ENCODE data around the gene NEMP1. TPM values are rescaled to one million over a fixed set of nuclear protein-coding genes. Genes with fewer than 3 reads are reported as not detected.

NEMP1 gene
- total RNA-seq, 1 donor from 2014 or later, result 19.7 TPM

DNA sequence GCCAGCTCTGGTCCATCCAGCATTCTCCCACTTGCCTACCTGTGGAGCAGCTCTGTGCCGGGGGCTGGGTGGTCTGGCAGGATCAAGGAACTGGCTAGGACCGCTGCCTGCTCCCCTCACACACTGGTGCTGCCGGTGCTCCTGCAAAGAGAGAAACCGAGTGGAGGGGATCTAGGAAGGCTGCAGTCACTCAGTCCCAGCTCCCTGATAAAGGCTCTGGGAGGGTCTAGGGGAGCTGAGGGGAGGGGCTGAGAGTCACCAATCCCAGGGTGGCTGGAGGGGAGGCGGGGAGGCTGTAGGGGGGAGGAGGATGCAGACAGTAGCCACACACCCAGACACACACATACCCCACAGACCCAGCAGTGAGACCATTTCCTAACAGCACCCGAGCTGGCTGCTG, 62.2 kb downstream of the NEMP1 start, which contains the start of gene TAC3:
TSS of gene TAC3 (minus strand) at position 182 of the 400 bp plus-strand sequence. CDS start 732 bp downstream, outside the sequence.
- no peaks in the 10 kb centered on the region for H3K36me3 Mint-ChIP-seq
- peaks cover 26% of the 10 kb centered on the region for H3K27me3 Mint-ChIP-seq (ENCODE audit: low read depth)
- TF ChIP-seq, protein P1, sequence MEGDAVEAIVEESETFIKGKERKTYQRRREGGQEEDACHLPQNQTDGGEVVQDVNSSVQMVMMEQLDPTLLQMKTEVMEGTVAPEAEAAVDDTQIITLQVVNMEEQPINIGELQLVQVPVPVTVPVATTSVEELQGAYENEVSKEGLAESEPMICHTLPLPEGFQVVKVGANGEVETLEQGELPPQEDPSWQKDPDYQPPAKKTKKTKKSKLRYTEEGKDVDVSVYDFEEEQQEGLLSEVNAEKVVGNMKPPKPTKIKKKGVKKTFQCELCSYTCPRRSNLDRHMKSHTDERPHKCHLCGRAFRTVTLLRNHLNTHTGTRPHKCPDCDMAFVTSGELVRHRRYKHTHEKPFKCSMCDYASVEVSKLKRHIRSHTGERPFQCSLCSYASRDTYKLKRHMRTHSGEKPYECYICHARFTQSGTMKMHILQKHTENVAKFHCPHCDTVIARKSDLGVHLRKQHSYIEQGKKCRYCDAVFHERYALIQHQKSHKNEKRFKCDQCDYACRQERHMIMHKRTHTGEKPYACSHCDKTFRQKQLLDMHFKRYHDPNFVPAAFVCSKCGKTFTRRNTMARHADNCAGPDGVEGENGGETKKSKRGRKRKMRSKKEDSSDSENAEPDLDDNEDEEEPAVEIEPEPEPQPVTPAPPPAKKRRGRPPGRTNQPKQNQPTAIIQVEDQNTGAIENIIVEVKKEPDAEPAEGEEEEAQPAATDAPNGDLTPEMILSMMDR (IDR thresholded peaks at IDR 0.05; ENCODE audit: unreplicated experiment), result no peak
- no peak within 1 kb of the TSS for H3K27ac Mint-ChIP-seq
- no peak for DNase-seq (ENCODE audit: low spot score in 2 of 2, unreplicated experiment in 2 of 2)
- H3K4me3 Mint-ChIP-seq, result no peak within 1 kb of the TSS
- H3K9me3 Mint-ChIP-seq, result no peaks in the 10 kb centered on the region
- H3K4me1 Mint-ChIP-seq, result no peaks in the 10 kb centered on the region

DNA sequence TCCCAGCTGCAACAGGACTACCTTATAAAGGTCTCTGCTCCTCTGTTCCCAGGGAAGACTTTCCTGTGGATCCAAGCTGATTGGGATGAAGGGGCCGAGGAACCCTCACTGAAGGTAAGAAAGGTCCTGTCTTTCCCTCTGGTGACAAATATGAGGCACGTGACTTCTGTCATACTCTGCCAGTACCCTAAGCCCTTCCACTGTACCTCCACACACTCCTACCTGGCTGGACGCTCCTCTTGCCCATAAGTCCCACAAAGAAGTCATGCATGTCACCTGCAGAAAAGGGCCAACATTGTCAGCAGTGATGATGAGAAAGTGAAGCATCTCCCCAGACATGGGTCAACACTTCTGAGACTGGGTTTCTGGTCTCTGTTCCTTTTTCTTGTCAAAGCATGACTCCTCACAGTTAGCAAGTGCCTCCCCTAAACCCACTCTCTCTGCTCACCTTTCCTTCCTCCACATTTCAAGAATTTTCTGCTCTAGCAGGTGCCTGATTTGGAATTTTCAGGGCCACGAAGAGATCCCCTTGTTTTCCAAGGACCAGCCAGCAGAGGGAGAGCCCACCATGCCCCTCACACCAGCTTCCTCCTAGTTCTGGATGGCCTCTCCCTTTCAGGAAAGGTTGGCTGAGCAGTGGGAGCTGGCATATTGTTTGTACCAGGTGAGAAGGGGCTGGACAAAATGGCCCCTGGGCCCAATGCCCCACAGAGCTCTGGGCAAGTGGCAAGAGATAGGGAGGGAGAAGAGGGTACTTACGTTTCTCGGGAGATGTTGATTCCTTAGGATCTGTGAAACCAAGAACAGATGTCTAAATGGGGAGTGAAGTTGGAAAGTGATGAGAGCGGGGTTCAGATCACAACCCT, 65.8 kb downstream of the NEMP1 start:
- H3K27ac Mint-ChIP-seq, result no peak overlapping the region
- no peak overlapping the region for H3K4me3 Mint-ChIP-seq

DNA sequence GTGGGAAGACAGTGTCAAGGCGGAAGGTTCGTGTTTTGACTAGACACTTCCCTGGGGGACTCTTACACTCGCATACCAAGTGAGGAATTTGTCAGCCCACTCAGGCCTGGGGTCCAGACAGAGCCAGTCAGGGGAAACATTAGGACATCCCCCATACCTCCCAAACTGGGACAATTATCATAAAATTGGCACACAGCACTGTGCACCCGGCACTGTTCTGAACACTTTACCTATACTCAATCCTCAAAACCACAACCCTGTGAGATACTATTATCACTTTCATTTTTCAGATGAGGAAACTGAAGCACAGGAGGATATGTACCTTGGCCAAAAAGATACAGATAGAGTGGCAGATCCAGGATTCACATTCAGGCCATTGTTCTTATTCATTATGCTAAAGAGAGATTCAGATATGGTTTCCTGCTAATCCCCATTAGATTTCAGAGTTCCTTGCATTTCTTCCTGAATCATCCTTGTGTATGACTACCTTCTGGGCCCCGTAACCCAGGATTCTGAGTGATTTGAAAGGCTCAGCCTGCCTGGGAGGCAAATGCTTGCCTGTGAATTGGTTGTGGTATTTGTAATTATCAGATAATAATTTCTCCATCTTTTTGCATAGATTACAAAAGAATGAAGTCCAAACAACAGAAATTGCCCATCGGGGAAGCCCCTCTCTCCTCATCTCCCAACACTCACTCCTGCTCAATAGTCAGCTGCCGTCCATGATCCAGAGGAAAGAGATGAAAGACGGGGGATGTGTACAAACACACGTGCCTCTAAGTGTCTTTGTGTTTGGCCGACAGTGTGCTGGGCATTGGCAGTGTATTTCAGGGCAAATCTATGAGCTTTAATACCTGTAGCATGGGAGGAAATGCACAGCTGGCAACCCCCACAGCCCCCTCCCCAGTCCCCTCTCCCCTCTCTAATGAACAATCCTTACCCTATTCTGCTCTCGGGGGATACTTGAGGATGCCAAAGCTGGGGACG, 66.9 kb downstream of the NEMP1 start:
- TF ChIP-seq, protein P1 (IDR thresholded peaks at IDR 0.05; ENCODE audit: unreplicated experiment), result no peak
- Mint-ChIP-seq H3K4me3 (no peak overlapping the region), H3K36me3 (no peaks in the 10 kb centered on the region), H3K4me1 (peaks cover 13% of the 10 kb centered on the region), H3K27me3 (ENCODE audit: low read depth) (peaks cover 26% of the 10 kb centered on the region), H3K27ac (no peak overlapping the region), H3K9me3 (no peaks in the 10 kb centered on the region)
- no peak for DNase-seq (ENCODE audit: low spot score in 2 of 2, unreplicated experiment in 2 of 2)

More for the DNA sequence above, 65.8 kb downstream of the NEMP1 start:
- Mint-ChIP-seq H3K9me3 (no peaks in the 10 kb centered on the region), H3K27me3 (ENCODE audit: low read depth) (peaks cover 26% of the 10 kb centered on the region), H3K36me3 (no peaks in the 10 kb centered on the region), H3K4me1 (peaks cover 11% of the 10 kb centered on the region)
- TF ChIP-seq, protein P1 (IDR thresholded peaks at IDR 0.05; ENCODE audit: unreplicated experiment), result no peak
- DNase-seq (ENCODE audit: low spot score in 2 of 2, unreplicated experiment in 2 of 2), result no peak

DNA sequence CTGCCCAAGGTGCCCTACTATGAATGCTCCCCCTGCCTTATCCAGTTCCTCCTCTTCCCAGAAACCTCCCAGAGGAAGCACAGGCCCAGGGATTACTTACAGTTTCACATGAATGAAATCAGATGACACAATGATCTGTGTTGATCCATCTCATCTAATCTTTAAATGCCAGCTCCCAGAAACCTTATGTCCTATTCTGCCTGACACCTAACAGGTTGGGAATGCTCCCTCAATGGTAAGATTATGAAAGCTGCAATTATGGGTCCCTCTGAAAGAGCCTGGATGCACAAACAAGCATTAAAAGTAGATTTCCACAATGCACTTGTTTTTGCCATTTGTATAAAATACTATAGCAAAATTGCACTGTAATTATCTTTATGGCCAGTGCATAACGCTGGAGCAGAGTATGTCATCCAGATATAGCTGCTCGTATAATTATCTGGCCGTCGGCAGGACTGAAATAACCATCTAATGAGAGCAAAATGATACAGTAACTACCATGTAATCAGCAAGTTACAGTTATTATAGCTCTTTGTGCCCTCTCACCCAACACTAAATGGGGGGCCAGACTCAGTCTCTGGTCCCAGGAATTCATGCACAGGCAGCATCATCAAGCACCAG, 67.9 kb downstream of the NEMP1 start:
- Mint-ChIP-seq H3K36me3 (no peaks in the 10 kb centered on the region), H3K27me3 (ENCODE audit: low read depth) (peaks cover 26% of the 10 kb centered on the region), H3K9me3 (no peaks in the 10 kb centered on the region), H3K27ac (no peak overlapping the region), H3K4me3 (no peak overlapping the region), H3K4me1 (peaks cover 14% of the 10 kb centered on the region)
- DNase-seq (ENCODE audit: low spot score in 2 of 2, unreplicated experiment in 2 of 2), result no peak
- TF ChIP-seq, protein P1 (IDR thresholded peaks at IDR 0.05; ENCODE audit: unreplicated experiment), result no peak

DNA sequence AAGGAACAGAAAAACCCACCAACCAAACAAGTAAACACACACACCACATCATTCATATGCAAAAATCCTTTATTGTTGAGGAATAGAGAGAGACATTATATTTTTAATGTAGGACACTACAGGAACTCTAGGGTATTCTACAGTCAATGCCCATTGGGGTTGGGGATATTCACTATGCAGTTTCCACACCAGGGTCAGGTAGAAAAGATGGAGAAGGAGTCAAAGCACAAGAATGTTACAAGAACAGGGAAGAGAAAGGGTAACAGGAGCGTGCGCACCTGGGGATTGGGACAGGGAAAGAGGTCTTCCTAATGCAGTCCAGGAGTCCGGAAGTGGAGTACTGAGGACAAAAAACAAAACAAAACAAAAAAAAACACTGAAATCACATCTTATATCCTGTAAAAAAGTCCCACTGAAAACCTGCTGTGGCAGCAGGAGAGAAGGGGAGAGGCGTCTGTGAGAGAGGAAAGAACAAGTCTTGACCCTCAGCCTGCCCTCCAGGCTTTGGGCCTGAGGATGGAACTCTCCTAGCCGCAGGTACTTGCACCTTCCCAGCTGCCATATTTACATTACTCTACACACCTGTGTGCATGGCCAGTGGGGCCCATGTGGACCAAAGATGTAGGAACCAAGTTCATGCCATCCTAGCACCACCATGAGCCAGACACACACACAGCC, 68.5 kb downstream of the NEMP1 start:
- DNase-seq (ENCODE audit: low spot score in 2 of 2, unreplicated experiment in 2 of 2), result no peak
- Mint-ChIP-seq H3K27me3 (ENCODE audit: low read depth) (peaks cover 24% of the 10 kb centered on the region), H3K4me3 (no peak overlapping the region), H3K4me1 (peaks cover 21% of the 10 kb centered on the region), H3K36me3 (no peaks in the 10 kb centered on the region), H3K27ac (no peak overlapping the region), H3K9me3 (no peaks in the 10 kb centered on the region)
- TF ChIP-seq, protein P1 (IDR thresholded peaks at IDR 0.05; ENCODE audit: unreplicated experiment), result no peak

Data from mesothelial cell of epicardium (in vitro differentiated cells).